NCI-H226 (cell line): Measurements from ENCODE around the gene ZFAND2A.
"Not testable (repeated sequence)": the region's sequence is repeated elsewhere in the genome, so short reads cannot be mapped to it uniquely, and the experiment has no call there.

Experiments used
- DNase-seq: peaks from one replicate; pipeline ENCODE4 v3.0.0-alpha.2; 2015

ZFAND2A gene

DNA sequence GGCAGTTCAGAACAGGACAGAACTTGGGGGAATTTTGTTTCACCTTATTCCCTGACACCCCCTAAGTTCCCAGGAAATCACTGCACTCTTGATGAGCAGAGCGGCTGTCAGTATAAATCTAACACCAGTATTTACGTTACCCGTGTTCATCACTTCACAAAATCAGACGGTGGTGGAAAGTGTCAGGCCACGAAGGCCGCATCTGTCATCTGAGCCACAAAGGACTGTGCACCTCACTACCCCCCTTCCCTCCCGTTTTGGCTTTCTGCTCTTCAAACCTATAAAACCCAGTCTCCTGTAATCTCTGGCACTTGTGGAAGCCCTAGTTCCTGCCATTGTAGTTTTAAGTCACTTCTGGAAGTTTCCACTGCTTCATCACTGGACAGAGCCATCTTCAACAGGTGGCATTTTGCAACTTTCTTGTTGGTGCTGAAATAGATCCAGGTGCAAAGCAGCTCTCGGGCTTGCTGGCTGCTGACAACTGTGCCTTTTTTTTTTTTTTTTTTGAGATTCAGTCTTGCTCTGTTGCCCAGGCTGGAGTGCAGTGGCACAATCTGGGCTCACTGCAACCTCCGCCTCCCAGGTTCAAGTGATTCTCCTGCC is 9.5 kb downstream of the ZFAND2A start:
- DNase-seq, result no peak

DNA sequence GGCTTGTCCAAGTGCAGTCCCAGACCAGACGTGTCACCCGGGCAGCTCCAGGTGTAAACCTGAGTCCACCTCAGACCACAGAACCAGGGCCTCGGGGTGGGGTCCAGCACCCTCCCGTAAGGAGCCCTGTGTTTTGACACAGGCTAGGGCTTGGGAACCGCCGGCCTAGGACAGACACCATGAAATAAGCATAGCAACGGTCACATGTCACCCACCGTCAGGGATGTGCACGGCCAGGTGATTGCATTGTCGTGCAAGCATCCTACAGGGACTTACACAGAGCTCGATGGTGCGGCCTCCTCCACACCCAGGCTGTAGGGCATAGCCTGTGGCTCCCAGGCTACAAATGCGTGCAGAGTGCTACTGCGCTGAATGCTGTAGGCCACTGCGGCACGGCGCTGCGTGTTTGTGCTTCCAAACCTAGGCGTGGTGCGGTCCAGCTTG is 10.6 kb downstream of the ZFAND2A start:
- no peak for DNase-seq

DNA sequence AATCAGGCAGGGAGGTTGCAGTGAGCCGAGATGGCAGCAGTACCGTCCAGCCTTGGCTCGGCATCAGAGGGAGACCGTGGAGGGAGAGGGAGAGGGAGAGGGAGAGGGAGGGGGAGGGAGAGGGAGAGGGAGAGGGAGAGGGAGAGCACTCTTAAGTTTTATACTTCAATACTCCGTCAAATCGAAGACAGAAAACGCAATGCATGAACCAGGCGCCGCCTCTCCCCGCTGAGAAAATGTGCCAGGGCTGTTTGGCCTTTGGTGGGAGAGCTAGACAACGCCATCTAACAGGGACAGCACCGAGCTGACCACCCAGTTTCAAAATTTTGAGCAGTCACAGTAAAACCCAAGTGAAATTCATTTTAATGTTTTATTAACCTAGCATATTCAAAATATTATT is 12.1 kb downstream of the ZFAND2A start:
- not testable (repeated sequence) for DNase-seq

DNA sequence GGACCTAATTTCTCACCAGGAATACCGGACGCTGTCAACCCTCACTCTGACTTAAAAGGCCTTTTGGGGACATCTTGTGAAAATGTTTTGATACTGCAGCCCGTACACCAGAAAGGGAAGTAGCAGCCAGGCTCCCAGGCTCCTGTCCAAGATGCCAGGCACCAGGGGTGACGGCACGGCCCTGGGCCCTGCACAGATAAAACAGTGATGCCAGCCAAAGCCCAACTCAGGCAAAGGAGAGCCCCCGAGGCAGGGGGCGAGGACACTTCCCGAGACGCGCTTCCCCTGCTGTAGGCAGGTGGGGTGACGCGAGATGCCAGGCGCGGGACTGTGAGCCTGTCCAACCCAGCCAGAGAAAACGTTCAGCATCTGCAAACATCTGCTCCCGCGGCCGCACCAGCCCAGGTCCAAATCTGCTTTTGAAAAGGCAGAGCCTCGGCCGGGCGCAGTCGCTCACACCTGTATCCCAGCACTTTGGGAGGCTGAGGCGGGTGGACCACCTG is 15.7 kb downstream of the ZFAND2A start:
- DNase-seq, result no peak

DNA sequence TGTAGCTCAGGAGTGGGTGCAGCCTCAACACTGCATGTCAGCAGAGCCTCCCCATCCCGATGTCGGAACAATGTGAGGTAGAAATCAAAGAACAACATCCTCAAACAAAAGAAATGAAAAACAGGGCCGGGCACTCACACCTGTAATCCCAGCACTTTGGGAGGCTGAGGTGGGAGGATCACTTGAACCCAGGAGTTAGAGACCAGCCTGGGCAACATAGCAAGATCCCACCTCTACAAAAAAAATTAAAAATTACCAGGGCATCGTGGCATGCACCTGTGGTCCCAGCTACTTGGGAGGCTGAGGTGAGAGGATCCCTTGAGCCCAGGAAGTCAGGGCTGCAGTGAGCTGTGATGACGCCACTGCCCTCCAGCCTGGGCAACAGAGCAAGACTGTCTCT is 17.0 kb downstream of the ZFAND2A start:
- not testable (repeated sequence) for DNase-seq

DNA sequence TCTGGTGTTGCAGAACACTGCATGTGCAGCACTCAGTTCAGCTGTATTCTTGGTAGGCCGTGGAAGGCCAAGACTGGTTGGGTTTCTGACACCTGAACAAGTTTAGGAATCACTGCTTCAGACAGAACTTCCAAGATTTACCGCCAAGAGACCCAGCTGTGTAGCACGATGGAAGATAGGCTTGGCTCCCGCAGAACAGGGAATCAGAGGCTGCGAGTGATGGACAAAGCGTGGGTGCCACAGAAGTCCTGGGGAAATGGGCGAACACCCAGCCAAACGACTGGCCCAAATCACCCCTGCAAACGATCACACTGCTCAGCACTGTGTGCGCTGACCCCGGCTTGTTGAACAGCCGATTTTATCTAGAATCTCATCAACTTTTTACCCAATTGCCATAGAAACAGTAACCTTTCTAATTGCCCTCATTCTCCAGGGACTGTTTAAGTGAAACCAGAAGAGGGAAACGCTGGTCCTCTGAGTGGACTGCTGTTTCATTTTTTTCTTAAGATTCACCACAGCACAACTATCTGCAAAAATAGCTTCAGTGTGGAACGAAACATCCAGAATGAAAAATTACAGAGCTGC is 17.9 kb downstream of the ZFAND2A start:
- DNase-seq, result no peak

DNA sequence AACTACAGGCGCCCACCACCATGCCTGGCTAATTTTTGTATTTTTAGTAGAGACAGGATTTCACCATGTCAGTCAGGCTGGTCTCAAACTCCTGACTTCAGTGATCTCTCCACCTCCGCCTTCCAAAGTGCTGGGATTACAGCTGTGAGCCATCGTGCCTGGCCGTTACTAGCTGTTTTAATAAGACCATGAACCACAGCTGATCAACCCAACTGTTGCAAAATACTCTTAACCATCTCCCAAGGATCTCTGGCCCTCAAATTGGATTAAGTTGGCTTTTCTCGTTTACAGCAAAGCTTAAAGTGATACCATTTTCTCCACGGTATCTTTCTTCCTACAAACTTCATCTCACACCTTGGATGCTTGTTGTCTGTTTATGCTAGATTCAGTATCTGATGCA is 18.3 kb downstream of the ZFAND2A start:
- DNase-seq, result no peak

DNA sequence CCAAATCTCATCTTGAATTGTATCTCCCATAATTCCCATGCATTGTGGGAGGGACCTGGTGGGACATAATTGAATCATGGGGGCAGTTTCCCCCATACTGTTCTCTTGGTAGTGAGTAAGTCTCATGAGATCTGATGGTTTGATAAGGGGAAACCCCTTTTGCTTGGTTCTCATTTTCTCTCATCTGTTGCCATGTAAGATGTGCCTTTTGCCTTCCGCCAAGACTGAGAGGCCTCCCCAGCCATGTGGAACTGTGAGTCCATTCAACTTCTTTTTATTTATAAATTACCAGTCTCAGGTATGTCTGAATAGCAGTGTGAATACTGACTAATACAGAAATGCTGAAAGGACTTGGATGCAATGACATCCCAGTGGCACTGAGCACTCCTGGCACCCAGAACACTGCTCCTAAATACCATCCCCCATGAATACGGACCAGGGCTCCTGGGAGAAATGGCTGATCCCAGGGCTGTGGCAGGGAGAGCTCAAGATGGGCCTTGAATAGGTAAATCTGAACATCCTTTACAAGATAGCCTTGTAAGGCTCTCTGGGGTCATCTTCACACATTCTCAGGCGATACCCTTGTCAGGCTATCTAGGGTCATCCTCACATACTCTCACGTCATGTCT is 19.4 kb downstream of the ZFAND2A start:
- no peak for DNase-seq

DNA sequence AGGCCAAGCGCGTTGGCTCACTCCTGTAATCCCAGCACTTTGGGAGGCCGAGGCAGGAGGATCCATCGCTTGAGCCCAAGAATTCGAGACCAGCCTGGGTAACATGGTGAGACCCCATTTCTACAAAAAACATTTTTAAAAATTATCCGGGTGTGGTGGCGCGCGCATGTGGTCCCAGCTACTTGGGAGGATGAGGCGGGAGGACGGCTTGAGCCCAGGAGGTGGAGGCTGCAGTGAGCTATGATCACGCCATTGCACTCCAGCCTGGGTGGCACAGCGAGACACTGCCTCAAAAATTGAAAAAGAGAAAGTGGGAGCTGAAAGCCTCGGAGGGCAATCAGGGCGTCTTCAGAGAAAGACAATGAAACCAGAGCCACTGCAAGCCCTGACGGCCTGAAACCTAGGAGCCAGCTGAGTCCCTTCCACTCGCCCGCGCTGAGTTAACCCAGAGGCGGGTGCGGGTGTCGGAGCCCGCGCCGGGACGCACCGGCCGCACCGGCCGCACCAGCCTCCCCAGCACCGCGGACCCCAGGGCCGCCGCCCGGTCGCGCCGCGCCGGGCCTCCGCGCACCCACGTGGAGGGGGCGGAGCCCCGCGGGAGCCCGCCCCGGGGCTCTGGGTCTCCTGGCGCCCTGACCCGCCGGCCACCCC is 22.4 kb downstream of the ZFAND2A start:
- DNase-seq, result no peak

DNA sequence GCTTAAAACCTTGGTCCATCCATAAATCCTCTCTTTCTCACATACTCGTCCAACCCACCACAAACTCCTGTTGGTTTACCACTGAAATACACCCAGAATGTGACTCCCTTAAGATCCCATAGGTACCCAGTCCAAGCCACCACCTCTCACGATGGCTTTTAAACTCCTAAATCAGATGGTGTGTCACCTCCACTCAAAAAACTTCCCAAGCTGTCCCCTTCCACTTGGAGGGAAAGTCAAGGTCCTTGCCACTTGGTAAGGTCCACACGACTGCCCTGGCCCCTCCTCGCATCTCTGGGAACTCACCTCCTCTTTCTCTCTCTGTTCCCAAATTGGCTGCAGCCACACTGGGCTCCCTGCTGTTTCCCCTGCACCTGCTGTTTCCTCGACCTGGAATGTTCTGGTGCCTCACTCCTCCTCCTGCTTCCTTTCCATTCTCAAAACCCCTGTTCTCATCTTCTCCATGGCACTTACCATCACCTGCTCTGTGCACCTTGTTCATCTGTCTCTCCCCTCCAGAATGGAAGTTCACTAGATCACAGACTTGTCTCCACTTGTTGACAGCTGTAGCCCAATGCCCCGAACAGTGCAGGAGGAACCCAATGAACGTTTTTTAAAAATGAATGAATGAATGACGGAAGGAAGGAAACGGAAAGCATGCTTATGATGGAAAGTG is 23.0 kb downstream of the ZFAND2A start:
- no peak for DNase-seq

DNA sequence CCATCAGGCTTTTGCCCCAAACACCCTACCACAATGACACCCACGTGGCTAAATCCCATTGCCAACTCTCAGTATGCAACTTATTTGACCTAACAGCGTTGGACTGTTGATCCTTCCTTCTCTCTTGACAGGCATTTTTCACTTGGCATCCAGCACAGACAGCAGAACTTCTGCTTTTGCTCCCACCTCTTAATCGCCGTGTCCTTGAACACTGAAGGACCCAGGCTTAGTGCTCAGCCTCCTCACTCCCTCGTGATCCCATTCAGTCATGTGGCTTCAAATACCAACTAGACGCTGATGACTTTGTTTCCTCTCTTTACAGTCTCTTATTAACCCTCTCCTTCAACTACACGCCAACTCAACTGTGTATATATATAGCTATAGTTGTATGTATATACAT is 25.0 kb downstream of the ZFAND2A start:
- no peak for DNase-seq

DNA sequence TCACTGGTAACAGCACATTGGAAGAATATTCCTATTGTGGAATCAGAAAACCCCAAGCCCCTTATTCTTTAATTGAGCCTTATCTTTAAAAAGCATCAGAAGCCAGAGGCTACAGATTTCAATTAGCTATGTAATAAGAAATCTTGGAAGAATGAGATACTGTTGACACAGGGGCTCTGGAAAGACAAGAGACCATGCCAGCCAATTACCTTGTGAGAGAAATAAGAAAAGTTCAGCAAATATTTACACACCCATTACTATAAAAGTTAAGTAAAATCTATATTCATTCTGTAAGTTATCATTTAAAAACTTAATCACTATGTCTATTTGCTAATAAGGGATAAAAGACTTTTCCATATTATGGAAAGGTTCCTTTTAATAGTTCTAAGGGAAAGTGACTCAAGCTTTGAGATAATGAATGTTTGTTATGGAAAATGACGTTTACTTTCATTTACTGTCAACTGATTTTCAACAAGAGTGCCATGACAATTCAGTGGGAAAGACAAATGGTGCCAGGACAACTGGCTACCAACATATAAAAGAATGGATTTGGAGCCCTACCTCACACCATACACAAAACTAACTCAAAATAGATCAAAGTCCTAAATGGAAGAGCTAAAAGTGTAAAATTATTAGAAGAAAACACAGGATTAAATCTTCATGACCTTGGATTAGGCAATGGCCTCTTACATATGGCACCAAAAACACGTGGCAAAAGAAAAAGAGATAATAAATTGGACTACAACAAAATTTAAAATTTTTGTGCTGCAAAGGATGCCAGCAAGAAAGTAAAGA is 28.3 kb downstream of the ZFAND2A start:
- no peak for DNase-seq

DNA sequence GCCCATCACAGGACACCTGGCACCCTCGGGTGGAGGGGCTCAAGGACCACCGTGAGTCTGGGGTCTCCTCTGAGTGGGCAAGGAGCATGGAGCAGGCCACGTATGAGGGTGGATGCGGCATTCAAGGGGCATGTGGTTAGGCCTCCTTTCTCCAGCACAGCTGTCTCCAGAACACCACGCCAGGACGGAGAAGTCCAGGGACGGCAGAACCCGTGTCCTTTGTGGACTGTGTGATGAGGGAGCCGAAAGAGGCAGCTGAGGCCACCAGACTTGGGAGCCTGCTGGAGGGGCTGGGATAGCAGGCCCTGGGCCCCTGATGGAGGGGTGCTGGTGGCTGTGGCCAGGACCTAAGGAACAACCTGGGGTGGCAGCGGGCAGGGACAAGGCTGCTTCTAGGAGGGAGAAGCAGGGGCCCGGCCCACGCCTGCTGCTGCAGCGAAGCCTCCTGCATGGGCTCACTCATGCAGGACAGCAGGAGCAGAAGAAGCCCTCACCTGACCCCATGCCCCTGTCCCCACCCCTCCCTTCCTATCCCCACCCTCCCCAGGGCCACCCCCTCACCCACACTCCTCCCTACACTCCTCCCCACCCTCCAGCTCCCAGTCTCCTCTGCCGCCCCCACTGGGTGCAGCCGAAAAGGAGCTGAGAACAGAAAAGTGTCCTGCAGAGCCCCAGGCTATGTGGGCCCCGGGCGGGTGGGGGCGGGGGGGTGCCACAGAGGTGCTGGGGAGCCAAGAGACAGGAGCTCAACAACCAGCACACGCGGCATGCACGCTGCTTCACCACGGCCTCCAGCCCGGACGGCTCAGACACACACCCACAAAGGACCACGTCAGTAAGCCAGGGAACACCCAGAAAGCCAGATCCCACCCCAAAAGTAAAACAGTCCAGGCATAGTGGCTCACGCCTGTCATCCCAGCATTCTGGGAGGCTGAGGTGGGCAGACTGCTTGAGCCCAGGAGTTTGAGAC is 29.7 kb downstream of the ZFAND2A start:
- no peak for DNase-seq

DNA sequence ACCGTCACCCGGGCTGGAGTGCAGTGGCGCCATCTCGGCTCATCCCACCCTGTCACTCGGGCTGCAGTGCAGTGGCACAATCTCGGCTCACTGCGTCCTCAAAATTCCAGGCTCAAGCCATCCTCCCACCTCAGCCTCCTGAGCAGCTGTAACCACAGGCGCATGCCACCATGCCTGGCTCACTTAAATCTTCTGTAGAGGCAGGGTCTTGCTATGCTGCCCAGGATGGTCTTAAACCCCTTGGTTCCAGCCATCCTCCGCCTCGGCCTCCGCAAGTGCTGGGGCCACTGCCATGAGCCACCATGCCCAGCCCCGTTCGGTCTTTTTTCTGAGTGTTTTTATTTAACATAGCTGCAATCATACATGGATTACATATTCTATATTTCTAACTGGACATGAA is 30.6 kb downstream of the ZFAND2A start:
- no peak for DNase-seq

DNA sequence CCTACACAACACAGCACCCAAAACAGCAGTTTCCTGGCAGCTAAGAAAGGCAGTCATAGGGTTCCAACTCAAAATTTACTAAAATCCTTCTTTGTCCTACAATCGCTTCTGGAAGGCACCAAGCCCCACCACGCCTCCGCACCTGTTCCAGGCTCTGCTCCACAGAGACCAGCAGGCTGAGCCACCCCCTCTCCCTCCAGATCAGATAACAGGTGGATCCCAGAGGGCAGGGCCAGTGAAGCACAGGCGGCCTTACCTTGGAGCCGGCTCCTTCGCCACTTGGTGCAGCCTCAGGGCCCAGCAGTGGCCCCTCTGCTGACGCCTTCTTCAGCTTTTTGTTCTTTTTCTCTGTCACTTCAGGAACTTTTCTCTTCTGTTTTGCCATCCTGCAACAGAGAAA is 33.0 kb downstream of the ZFAND2A start:
- no peak for DNase-seq

DNA sequence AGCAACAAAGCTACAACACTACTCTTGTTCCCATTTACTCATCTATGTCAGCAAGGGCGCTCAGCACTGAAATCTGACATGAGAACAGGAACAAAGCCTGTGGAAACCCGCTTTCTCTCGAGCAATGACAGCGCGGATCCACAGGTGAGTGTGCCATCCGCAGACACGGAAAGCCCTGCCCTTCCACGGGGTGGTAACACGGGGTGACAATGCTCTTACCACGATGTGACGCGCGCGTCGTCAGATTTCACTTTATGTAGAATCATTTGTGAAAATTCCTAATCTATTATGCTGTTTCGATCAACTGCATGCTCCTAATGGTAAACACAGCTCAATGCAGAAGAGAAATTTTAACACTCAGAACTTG is 34.4 kb downstream of the ZFAND2A start:
- no peak for DNase-seq

DNA sequence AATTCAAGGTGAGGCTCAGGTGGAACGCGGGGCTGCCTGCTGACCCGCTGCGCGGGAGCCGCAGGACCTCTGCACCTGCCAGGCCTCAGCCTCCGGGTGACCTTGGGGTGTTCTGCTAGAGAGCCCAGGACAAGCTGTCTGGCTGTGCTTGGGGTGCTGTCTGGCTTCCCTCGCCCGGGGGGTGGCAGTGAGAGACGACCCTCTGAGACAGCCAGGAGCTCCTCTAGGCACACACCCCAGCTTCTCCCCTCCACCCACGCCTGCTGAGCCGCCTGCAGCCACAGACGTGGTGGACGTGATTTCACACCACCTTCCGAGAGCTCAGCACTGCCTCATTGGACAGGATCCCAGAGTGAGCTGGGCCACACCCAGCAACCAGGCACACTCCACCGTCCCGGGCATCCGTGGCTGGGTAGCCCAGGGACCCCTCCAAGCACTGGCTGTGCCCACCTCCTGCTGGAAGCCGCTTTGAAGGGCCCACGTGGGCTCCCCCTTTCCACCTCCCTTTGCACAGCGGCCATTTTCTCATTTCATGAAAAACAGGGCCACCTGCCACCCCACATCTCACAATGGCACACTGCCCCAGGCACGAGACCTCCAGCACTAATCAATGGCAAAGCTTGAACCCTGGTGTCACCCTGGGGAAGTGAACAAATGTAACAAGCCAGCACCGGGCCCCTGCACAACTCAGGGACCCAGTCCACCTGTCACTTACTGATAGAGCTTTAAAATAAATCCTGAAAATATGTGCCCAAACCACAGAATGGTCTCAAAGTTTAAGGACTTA is 35.0 kb downstream of the ZFAND2A start:
- DNase-seq, result no peak

DNA sequence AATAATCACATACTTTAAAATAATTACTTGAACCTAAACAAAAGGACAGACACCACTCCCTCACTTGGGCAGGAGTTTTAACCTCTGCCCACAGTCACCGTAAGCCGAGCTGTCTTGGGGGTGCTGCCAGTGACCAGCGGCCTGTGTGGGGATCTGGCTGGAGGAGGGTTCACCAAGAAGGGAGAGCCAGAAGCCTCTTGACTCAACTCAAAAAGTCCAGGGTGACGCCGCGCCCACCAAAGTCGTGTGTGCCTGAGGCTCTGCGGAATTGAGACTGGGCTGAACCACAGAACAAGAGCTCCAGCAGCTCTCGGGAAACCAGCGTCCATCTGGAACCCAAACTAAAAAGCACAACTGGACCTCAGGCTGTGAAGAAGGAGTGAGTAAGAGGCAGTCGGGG is 35.8 kb downstream of the ZFAND2A start:
- DNase-seq, result no peak

DNA sequence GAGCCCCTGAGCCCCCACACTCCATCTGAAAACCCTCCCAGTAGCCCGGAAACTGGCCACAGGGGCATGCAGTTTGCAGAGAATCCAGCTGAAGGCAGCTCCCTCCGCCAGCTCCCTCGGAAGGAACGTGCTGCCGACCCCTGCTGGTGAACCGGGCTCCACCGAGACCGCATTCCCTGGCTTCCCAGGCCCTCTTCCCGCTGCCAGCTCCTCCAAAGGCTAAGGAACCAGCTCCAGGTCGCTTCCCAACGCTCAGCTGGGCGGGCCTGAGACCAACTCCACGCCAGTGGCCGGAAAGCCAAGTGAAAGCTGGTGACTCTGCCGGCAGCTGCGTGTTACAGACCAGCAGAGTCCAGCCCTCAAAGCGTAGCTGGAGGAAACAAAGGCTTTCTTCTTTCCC is 36.3 kb downstream of the ZFAND2A start:
- DNase-seq, result no peak

DNA sequence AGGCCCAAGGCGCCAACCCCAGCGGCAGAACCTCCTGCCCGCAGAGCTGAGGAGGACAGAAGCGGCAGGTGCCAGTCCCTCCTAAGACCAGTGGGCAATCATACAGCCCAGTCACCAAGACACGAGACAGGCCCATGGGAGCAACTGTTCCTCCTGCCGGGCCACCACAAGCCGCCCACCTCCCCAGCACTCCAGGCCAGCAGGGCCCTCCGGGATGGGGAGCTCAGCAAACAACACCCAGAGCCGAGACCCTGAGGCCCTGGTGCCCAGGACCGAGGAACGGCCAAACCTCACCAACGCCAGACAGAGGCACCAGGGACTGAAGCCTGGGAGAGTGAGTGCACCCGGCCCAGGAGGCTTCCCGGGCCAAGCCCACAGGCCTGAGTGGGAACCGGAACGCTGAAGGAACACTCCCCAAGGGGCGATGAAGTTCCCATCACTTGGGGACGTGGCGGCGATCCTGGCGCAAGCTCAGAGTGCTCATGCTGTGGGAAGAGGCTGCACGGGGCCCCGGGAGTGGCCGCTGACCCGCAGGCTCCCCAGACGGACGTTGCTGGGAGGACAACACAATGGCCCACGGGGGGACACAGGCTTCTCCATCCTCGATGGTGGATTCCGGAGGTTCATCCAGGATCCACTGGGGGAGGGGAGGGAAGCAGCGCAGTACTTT is 37.0 kb downstream of the ZFAND2A start:
- DNase-seq, result no peak
